HT-29 (cell line): ENCODE data around the gene PCSK2. TPM values are rescaled to one million over a fixed set of nuclear protein-coding genes. Genes with fewer than 3 reads are reported as not detected.

Experiments used
- DNase-seq: peaks from one replicate; pipeline ENCODE4 v3.0.0-alpha.2; 2015; ENCODE audit warnings: low spot score
- total RNA-seq: library from RNA; depleted of rRNA; stranded (reverse); fragments of >200 nt; shearing (Covaris generic); gene quantifications from 2 replicates; pipeline ENCODE4 v1.2.3, GENCODE V29; 2014

Gene PCSK2
- total RNA-seq, 1 experiment from 2014 or later, result not detected

DNA sequence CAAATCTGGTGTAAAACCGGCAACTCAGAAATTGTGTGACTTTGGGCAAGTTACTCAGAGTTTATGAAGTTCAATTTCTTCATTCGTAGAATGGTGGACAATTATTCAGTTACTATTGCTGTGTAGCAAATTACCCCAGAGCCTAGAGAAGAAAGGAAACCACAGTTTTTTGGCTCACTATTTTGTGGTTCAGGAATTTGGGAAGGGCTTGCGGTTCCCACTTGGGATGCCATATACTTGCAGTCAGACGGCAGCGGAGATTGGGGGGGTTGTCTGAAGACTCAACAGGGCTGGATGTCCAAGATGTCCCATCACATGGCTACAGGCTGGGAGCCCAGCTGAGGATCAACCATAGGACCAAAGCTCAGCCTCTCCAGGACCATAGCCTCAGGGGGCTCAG is 108.1 kb downstream of the PCSK2 start:
- no peak for DNase-seq

DNA sequence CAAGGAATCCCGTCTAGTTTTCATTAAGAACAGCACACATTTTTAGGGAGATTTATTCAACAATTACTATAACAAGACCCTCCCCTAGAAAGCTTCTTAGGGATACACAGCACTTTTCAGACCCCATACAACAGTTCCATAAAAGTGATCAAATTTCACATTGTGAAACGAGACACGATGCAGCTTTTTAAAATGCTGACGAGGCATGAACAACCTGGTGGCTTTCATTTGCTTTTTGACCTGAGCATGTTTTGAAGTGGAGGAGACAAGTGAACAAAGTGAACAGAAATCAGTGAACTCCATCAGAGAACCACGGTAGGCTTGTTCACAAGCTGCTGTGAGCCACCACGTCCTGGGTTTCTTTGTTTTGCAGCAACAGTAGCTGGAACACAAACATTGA is 112.2 kb downstream of the PCSK2 start:
- no peak for DNase-seq

DNA sequence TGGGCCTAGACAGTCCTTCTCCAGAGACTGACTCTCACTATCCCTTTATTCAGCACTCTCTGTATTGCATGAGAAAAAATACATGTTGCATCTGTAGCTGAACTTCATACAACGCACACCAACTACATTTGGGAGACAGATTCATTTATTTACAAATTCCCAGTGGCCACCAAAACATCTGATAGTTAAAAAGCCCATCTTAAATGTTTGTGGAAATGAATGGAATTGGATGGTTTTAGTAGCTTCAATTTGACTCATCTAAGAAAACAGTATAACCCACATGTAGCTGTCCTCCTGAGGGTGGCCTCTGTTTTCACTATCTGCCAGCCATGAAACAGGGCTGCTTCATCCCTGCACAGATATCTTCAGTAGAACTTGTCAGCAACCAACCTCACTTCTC is 116.3 kb downstream of the PCSK2 start:
- no peak for DNase-seq

DNA sequence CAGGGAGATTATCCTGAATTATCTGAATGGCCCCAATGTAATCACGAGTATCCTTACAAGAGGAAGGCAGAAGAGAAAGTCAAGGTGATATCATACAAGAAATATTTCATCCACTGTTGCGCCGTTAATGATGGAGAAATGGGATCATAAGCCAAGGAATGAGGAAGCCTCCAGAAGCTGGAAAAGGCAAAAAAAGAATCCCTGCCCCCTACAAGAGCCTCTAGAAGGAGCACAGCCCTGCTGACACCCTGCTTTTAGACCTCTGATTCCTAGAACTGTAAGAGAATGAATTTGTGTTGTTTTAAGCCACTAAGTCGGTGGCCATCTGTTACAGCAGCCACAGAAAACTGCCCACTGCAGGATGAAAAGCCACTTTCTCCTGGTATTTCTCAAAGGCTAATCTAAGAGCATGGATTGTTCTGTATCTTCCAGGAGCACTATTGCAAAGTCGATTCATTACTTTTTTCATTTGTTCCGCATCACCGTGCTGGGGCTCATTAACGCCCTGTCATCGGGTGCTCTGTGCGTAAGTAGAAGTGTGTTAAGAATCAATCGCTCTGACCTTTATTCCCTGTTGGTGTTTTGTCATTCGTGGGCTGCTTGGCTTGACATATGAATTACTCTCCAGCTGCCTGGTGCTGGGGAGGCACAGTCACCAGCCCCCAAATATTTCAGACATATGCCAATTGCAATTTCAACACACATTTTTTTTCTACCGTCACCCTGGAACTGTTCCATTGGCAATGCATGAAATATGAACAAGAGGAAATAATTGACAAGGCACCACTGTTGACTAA is 117.0 kb downstream of the PCSK2 start:
- no peak for DNase-seq

DNA sequence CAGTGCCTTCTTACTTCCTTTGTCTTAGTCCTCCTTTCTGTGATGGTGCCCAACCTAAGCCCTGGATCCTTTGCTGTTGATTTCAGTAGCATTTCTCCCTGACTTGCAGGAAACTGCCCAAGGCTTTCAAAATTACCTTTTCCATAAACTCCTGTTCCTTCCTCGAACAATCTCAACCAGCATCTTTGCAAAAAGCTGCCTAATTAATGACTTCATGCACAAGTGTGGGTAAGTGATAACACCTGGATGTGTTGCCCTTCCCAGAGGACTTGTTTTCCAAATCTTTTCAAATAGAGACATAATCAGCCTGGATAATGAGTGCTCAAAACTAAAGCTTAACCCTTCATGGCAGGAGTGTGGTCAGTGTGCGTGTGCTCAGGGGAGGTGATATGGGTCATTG is 118.0 kb downstream of the PCSK2 start:
- no peak for DNase-seq

DNA sequence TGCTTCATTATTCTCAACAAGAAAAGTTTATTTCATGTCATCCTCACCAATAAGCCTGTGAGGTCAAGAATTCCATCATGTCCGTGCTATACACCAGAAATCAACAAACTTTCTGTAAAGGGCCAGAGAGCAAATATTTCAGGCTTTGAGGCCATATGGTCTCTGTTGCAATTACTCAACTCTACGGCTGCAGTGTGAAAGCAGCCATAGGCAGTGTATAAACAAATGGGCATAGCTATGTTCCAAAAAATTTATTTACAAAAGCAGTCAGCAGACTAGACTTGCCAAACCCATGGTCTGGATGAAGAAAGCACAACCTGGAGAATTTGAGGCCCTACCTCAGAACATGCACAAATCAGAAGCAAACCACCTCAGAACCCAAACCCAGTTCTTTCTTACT is 118.5 kb downstream of the PCSK2 start:
- no peak for DNase-seq

DNA sequence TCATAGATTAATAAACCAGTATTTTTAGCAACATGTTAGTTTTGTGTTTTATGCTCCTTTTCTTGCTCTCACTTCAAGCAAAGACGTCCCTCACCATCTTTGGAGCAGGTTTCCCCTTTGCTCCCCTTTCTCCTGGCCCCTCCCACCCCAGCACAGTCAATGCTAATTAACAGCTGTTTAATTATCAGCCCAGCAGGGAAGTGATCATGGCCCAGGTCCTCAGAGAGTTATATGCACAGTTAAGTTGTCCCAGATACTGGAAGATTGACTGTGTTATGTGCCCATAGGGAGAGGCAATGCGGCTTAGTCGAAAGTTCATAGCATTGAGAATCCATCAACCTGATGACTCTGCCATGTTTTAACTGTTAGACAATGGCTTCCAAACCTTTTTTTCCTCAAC is 123.5 kb downstream of the PCSK2 start:
- no peak for DNase-seq

DNA sequence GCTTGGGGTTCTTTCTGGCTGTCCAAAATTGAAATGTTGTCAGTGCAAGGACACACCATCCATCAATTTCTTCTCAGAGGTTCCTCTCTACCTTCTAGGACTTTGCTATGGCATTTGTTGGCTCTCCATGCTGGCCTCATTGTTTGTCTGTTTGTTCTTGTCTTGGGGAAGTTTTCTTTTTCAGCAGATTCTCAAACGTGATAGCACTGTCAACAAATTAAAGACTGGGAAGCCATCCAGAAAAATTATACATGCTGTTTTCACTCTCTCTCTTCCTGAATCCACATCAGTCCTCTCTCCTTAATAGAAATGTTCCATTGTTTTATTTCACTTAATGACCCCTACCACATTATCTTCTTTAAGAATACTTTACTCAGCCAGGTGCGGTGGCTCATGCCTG is 130.4 kb downstream of the PCSK2 start:
- DNase-seq, result no peak

DNA sequence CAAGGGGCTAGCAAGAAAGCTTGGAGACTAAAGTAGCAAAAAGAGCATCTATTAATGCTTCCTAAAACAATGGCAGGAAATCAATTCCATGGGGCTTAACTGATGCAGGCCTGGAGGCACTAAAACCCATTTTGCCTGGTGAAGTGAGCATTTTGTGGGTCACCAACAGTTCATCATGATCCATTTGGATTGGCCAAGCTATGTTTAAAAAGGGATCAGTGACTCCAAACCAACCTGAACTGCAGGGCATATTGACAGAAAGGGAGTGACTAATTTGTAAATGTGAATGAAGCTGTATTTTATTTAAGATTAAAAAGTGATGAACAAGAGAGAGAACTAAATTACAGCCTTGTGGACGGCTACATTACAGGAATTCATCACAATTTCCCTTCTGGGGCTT is 132.0 kb downstream of the PCSK2 start:
- no peak for DNase-seq

DNA sequence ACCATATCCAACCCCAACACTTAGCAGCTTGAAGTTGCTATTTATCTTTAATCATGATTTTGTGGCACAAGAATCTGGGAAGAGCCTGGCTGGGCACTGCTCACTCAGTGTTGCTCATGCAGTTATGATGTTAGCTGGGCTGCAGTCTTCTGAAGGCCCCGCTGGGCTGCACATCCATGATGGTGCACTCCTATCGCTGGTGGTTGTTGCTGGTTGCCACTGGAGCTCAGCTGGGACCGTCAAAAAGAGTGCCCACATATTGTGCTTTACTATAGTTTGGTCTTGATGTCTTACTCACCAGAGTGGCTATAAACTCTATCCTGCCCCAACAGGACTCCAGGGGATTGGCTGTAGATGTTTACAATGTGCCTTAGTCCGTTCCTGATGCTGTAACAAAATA is 137.8 kb downstream of the PCSK2 start:
- no peak for DNase-seq

DNA sequence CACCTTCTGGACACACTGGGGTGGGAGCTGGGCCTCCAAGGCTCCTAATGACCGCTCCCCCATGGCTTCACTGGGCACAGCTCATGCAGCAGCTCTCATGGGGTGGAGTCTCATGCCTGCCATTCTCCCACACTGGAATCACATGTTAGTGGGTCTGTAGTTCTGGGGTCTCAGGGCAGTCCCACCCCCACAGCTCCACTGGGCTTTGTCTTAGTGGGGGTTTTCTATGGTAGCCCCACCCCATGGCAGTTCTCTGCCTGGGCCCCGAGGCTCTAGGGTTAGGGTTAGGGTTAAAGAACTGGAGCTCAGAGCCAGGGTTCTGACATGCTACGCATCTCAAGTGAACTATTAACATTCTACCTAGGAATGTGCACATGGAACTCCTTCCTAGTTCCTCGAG is 139.0 kb downstream of the PCSK2 start:
- no peak for DNase-seq

DNA sequence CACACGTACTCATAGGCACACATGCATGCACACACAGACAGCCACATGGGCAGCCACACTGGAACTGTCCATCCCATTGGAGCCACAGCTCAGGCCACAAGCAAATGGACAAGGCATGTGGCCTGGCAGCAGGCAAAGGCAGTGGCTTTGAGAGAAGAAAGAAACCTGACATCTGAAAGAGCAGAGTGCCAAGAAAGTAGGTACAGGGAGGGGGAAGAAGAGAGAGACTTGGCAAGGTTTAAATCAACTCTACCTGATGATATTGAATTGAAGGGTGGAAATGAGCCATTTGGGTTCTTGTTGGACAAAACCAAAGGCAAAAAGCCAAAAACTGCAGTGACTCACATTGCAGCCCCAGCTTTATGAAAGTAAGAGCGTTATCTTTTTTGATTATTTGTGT is 142.7 kb downstream of the PCSK2 start:
- no peak for DNase-seq

DNA sequence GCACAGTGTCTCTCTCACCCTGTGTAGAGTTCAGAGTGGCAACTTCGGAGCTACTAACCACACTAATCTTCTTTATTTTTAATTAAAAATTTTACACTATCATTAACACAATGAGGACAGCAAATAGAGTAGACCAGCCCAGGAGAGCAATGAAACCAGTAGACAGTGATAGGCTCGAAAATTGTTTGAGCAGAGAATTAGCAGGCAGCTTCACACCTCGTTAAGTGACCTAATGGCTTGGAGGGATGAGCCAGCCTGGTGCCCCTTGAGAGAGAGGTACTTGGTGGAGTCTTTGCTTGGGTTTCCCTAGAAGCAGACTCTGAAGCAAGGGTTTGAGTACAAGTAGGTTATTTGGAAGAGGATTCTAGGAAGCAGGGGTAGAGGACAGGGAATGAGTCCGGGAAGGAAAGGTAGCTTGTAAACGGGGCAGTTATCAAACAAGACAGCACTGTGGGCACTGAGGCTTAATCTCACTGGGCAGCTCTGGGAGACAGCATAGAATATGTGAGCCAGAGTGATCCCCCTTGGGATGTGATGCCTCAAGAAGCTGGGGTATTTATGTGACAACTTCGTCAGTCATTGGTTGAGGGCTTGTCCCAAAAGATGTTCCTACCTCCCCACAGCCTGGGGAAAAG is 146.1 kb downstream of the PCSK2 start:
- no peak for DNase-seq

DNA sequence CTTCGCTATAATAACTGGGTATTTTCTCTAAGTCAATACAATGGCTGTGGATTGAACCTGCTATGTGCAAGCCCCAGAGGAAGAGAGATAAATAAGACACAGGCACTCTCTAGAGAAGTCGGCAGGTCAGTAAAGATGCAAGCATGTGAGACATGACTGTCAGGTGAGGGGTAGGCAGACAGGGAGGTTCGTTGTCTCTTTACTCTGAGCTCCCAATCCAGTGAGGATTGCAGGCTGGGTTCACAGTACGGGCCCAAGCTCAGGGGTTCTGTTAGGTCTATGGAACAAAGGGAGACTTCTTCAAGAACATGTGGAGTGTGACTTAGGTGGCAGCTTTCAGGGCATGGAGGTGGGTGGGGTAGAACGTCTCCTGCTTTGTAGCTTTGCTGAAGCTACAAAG is 147.2 kb downstream of the PCSK2 start:
- no peak for DNase-seq

DNA sequence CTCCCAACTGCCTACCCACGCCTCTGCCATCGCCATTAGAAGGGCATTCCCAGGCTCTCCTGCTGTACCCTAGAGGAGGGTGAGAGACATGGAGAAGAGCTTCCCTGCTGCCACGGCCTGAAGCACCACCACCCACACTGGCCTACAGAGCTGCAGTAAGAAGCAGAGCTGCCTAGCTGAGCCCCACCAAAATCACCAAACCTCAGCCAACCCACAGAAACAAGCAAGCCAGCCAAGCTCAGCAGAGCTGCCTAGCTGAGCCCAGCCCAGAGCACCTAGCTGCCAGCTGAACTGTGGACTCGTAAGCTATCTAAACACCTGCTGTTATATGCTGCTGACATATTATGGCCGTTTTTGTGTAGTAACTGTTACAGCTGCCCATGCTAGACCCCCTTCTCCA is 149.2 kb downstream of the PCSK2 start:
- DNase-seq, result no peak

DNA sequence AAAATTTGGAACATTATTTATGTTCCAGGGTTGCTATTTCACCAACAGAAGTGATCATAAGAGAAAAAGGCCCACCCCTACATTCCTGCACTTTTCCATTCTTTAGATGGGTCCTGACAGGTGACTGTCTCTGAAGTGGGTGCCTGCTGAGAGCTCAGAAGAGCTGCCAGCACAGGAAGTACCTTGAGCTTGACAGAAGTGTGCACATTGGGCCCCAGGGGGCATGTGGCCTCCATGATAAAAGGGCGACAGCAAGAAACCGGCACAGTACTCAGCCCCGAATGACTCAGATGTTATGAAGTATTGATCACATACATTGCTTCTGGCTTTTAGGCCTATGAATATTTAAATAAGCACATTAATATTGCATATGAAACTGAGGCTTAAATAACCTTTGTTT is 150.4 kb downstream of the PCSK2 start:
- DNase-seq, result no peak

DNA sequence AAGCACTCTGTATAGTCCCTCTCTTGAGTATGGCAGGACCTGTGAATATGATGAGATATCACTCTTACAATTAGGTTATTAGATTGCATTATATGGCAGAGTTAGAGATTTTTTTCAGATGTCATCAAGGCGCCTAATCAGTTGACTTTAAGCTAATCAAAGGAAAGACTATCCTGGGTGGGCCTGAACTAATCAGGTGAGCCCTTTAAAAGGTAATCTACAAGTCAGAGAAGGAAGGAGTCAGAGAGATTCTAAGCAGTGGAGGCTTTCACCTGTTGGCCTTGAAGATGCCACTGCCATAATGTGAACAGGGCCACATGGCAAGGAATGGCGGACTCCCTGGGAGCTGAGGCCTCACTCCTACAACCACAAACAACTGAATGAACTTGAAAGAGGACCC is 152.8 kb downstream of the PCSK2 start:
- no peak for DNase-seq

DNA sequence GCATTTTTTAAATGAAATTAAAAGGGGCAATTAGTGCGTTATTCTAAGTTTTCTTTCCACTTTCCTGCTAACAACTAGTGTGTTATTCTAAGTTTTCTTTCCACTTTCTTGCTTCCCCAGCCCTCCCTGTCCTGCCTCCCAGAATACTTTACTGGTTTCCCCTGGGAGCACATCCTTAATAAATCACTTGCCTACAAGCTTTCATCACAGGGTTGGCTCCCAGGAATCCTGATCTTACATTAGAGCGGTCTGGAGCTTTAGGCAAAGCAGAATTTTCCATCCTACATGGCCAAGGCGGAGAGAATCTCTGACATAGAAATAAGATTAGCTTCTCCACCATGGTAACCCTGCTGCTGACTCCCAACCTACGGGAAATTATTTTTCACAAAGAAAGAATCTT is 154.0 kb downstream of the PCSK2 start:
- no peak for DNase-seq

DNA sequence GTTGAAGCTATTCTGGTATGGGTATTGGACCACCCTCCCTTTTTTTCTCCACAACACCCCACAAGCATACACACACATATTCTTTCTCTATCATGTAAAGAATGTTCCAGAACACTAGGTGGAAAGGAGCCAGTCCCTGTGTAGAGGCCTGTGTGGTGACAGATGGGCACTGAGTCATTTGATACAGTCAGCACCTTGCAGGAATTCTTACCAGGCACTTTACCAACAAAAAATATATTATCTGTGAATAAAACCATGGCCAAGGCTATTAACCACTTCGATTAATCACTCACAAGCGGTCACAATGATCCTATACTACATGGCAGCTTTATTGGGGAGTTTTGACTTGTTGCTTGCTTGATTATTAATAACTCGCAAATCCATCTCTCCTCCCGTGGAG is 154.9 kb downstream of the PCSK2 start:
- no peak for DNase-seq

DNA sequence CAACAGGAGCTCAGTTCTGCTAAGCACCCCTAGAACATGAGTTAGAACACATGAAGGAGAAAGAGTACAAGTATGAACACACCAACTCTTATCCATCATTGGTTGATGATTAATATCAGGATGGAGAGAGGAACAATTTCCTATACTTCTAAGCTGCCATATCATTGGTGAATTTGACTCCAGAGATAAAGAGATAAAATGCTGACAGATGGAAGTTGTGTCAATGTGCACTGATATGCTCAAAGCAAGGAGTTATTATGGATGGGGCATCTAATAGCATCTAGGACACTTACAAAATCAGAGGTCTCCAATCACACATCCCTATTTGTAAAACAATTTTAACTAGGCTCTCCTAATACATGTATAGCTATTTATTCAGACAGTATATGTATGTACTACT is 159.0 kb downstream of the PCSK2 start:
- no peak for DNase-seq

DNA sequence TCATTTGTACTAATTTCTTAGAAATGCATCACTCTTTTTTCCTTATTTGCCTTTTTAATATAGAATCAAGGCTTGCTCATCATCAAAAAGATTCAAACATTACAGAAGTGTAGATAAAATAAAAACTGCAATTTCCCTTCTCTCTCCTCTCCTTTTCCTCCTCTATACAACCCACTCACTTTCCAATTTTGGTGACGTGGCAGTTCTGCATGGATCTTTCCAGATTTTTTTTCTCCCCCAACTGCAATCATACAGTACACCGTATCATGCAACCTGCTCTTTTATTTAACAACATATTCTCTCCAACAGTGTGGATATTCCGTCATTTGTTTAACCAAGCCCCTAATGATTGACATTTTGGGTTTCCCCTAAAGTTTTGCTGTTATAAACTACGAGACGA is 163.8 kb downstream of the PCSK2 start:
- DNase-seq, result no peak

DNA sequence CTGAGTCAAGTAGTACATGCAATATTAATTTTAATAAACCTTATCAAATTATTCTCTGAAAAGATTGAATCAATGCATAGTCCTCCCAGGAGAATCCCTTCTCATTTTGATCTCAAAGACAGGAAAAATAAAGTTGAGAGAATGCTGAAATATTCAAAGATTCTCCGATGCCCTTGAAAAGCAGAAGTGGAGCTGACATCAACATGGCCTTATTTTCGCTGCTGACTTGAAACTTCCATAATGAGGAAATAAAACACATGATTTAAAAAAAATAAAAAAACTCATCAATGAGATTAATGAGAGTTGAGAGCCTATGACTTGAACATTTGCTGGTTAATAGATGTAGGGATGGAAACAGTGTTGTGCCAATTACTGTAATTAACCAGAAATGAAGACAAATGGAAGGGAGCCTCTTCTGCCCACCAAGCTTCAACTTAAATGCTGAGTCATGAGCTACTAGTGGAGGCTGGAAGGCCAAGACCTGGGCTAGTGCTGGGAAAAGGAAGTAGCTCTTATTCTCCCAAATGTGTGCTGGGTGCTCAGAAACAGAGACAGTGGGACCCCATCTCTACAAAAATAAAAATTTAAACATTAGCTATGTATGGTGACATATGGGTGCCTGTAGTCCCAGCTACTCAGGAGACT is 164.4 kb downstream of the PCSK2 start:
- no peak for DNase-seq

DNA sequence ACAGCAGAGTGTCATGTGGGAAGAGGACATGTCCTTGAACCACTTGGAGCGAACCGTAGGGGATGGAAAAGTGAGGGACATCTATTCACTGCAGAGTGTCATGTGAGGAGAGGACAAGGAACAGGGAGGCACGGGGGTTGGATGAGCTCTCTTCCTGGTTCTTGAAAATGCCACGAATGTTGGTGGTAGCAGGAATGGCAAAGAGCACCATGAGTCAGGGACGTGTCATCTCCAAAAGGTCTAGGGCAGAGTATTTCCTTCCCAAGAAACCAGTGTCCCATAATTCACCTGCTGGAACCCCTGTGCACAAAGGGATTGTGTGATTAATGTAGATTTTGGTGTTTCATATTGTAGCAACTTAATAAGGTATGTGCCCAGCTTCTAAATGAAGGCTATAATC is 167.6 kb downstream of the PCSK2 start:
- DNase-seq, result no peak
